ENCODE results near the gene TNFSF12.
"Not testable (repeated sequence)": the region's sequence is repeated elsewhere in the genome, so short reads cannot be mapped to it uniquely, and the experiment has no call there.

Gene TNFSF12

GRCh38 chr17:7588553-7589203 lies 39.8 kb downstream of the TNFSF12 start:
- DNase-seq = no peak

- peak; percentile 74 to 75 for DNase-seq
Measured at GRCh38 chr17:7589204-7589868, 40.5 kb downstream of the TNFSF12 start.

- peak in 1 of 2 donors; percentile 13 for DNase-seq
Measured at GRCh38 chr17:7589891-7590691, 41.2 kb downstream of the TNFSF12 start, which contains the start of gene SOX15. Gene SOX15 (minus strand): TSS chr17:7590094. CDS start chr17:7589676, 418 bp downstream.

GRCh38 chr17:7590743-7591142 lies 41.9 kb downstream of the TNFSF12 start:
- DNase-seq = no peak

- no peak for DNase-seq
Measured at GRCh38 chr17:7591596-7591995, 42.7 kb downstream of the TNFSF12 start.

DNA sequence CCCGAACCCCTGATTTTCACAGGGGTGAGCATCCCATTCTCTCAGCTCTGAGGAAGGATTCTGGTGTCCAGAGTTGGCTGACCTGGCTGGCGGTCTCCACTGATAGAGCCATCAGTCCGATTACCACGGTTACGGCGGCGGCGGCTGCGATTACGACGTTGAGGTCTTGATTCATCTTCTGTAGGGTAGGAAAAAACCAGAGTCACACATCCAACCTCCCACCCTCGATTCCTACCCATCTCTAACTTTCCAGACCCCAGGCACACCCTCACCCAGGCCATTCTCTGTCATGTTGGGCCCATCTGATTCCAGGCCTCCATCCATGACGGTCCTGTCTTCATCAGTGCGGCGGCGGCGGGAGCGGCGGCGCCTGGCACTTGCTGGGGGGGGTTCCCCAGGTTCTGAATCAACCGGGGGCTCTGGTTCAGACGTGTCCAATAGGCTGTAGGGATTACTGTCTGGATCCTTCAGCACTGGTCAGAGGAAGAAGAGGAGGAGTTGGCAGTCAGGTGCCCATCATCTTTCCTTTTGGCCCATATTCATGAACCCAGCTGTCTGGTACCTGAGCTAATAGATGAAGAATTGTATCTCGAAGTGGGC lies 43.7 kb downstream of the TNFSF12 start:
- DNase-seq = no peak

DNA sequence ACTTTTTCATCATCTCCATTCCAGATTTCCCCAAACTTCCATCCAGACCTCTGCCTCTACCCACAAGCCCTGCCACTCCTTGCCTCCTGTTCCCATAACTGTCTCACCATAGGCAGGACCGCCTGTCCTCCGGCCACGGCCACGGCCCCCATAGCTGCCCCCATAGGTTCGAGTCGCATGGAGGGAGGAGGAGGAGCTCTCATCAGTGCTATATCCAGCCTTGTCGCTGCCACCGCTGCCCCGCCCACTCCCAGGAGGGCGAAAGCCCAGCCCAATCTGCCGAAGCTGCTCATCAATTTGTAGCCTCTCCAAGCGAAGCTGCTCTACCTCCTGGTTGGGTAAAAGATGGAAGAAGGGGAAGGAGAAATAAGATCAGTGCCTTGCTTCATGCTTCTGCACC lies 44.4 kb downstream of the TNFSF12 start:
- DNase-seq = no peak

DNA sequence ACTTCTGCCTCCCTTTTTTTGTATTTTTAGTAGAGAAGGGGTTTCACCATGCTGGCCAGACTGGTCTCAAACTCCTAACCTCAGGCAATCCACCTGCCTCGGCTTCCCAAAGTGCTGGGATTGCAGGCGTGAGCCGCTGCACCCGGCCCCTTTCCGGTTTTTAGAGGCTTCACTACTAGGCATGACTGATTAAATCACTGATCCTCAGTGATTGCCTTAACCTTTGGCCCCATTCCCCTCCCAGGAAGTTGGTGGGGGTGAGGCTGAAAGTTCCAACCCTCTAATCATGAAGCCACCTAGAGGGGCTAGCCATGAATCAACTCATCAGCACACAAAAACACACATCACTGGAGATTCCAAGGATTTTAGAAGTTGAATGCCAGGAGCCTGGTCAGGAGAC lies 48.7 kb downstream of the TNFSF12 start:
- not testable (repeated sequence) for DNase-seq

DNA sequence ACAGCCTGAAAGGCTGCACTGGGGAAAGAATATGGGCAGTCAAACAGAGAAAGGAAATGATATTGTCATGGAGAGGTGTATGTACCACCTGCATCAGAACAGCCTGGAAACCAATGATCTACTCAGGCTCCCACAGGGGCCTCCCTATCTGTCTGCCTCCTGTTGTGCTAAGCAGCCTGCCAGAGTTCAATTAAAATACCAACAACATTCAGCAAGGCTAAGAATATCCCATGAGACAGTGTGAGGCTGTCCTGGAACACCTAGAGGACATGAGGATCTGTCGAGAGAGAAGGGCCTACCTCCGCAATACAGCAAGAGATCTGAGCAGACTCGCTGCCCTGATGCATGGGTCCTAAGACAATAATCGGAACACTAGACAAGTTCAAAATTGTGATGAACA lies 57.4 kb downstream of the TNFSF12 start:
- DNase-seq = no peak

All from CD4-positive, alpha-beta T cell treated with Interferon alpha-2 for 1 hour (primary cell).